GM12874 (cell line): ENCODE data around the gene NEO1.

Source experiments
- TF ChIP-seq, protein P1 (sequence below): IDR thresholded peaks from 2 replicates; pipeline ENCODE4 v1.5.1; 2011; ENCODE audit warnings: low read depth, mild to moderate bottlenecking, control low read depth, low read length, moderate library complexity; ENCODE audit not compliant: insufficient read depth

Gene NEO1

GRCh38 chr15:73078722-73079121, 26.5 kb downstream of the NEO1 start:
- TF ChIP-seq, protein P1, sequence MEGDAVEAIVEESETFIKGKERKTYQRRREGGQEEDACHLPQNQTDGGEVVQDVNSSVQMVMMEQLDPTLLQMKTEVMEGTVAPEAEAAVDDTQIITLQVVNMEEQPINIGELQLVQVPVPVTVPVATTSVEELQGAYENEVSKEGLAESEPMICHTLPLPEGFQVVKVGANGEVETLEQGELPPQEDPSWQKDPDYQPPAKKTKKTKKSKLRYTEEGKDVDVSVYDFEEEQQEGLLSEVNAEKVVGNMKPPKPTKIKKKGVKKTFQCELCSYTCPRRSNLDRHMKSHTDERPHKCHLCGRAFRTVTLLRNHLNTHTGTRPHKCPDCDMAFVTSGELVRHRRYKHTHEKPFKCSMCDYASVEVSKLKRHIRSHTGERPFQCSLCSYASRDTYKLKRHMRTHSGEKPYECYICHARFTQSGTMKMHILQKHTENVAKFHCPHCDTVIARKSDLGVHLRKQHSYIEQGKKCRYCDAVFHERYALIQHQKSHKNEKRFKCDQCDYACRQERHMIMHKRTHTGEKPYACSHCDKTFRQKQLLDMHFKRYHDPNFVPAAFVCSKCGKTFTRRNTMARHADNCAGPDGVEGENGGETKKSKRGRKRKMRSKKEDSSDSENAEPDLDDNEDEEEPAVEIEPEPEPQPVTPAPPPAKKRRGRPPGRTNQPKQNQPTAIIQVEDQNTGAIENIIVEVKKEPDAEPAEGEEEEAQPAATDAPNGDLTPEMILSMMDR = no peak

DNA sequence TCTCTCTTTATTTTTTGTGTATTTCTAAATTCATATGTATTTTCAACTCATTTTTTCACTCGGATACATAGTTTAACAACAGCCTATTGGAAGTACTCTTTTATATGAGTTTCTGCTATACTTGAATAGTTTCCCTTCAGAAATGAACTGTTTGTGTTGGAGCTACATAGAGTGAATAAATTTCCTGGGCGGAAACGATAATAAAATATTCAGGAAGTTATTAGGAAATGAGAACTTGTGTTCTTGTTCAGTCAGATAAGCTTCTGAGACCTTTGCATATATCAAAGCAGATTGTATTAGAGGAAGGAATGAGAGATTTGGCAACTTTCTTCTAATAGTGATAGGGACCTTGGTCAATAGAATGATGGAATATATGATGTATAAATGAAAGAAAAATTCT, 27.3 kb downstream of the NEO1 start:
- TF ChIP-seq, protein P1 = no peak

GRCh38 chr15:73081321-73081958, 29.2 kb downstream of the NEO1 start:
- TF ChIP-seq, protein P1 = 0 out of 2 replicates have a peak, but pooled peaks have one; percentile 13

GRCh38 chr15:73082812-73083211, 30.5 kb downstream of the NEO1 start:
- TF ChIP-seq, protein P1 = no peak

GRCh38 chr15:73087098-73087497, 34.8 kb downstream of the NEO1 start:
- TF ChIP-seq, protein P1 = no peak

DNA sequence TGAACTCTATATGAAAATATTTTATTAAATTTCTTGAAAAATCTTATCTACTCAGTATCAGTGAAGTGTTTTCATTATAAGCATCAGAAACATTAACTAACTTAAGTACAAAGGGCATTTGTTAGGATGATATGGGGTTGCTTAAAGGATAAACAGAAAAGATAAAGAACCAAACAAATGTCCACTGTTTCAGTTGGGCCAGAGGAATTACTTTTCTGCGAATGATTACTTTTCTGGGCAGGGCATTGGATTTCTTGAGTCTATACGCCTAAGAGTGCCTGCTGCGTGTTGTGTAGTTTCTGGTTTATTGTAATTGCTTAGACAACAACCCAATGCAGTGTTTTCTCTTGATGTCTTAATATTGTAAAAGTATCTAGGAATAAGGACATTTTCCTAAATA, 52.8 kb downstream of the NEO1 start:
- TF ChIP-seq, protein P1 = no peak

DNA sequence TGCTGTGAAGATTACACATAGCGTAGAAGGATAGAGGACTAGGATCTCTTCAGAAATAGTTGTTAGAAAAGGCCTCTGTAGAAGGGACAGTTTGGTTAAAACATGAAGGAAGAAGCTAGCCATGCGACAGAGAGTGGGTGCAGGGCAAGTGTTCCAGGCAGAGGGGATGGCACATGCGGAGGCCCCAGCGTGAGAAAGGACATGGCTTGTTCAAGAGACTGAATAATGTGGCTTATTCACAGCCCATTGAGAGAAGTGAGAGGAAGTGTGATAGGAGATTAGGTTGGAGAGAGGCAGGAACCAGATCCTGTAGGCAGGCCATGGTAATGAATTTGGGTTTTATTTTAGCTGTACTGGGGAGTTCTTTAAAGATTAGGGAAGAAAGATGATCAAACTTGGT, 56.4 kb downstream of the NEO1 start:
- TF ChIP-seq, protein P1 = no peak
